Prostate gland (tissue), 2 donors: ENCODE measurements around the gene ARFRP1.

ENCODE experiments used
- POLR2A ChIP-seq: fragments of 450-650 bp; IDR thresholded peaks from one replicate; pipeline ENCODE4 v1.6.1; 2016; ENCODE audit warnings: antibody characterized with exemption, mild to moderate bottlenecking
- TF ChIP-seq, protein P1 (sequence below), 4 experiments: fragments of 200-600 bp in 2 of 4; fragments of 450-650 bp in 2 of 4; sonication (generic) in 2 of 4; IDR thresholded peaks; 1 replicate in 3 of 4; 2 replicates in 1 of 4; pipeline ENCODE4 v1.5.1; 2016 to 2019; ENCODE audit warnings: antibody characterized with exemption in 4 of 4, mild to moderate bottlenecking in 2 of 4, moderate library complexity in 2 of 4

DNA sequence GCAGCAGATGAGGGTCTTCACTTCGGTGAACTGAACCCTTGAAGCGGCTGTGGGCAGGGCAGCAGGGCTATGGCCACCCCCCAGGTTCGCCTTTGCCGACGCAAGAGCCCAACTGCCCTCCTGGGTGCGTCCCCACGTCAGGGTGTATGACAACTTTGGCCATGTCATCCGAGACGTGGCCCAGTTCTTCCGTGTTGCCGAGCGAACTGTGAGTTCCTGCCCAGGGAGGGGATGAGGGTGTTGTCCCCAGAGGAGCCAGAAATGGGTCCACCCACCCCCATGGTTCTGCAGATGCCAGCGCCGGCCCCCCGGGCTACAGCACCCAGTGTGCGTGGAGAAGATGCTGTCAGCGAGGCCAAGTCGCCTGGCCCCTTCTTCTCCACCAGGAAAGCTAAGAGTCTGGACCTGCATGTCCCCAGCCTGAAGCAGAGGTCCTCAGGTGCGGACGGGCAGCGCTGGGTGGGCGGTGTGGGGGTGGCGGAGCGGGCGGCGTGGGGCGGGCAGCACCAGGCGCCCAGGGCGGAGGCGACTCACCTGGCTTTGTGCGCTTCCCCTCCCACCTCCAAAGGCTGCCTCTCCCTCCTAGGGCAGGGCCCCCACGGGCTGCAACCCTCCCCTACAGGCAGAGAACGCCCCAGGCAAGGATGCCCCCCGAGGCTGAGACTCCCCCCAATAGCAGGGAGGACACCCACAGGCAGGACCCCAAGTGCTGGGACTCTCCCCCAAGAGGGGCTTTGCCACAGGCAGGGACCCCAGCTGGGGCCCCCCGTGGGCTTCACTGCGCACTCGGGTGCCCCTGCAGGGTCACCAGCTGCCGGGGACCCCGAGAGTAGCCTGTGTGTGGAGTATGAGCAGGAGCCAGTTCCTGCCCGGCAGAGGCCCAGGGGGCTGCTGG lies 17.5 kb downstream of the ARFRP1 start:
- no peak for TF ChIP-seq POLR2A
- TF ChIP-seq, protein P1, sequence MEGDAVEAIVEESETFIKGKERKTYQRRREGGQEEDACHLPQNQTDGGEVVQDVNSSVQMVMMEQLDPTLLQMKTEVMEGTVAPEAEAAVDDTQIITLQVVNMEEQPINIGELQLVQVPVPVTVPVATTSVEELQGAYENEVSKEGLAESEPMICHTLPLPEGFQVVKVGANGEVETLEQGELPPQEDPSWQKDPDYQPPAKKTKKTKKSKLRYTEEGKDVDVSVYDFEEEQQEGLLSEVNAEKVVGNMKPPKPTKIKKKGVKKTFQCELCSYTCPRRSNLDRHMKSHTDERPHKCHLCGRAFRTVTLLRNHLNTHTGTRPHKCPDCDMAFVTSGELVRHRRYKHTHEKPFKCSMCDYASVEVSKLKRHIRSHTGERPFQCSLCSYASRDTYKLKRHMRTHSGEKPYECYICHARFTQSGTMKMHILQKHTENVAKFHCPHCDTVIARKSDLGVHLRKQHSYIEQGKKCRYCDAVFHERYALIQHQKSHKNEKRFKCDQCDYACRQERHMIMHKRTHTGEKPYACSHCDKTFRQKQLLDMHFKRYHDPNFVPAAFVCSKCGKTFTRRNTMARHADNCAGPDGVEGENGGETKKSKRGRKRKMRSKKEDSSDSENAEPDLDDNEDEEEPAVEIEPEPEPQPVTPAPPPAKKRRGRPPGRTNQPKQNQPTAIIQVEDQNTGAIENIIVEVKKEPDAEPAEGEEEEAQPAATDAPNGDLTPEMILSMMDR (IDR thresholded peaks at IDR 0.05), result no peak
